GM13976 (cell line): ENCODE results near the gene IL1F10.

Experiments used
- DNase-seq: peaks from one replicate; pipeline ENCODE4 v3.0.0; 2012; ENCODE audit warnings: low spot score
- in situ Hi-C: fragments of 300-500 bp; cut with MboI; formaldehyde crosslinking; loops from one replicate; pipeline ENCODE4 v1.12.0; 2022; ENCODE audit warnings: low sequenced_read_pairs, mixed read lengths, inconsistent platforms; ENCODE audit not compliant: unreplicated experiment
- TF ChIP-seq, protein P1 (sequence below): IDR thresholded peaks from 2 replicates; pipeline ENCODE4 v1.5.1; 2012; ENCODE audit warnings: borderline replicate concordance, mild to moderate bottlenecking; ENCODE audit not compliant: insufficient read depth; ENCODE audit errors: extremely low read depth, missing control alignments, control extremely low read depth

IL1F10 gene

DNA sequence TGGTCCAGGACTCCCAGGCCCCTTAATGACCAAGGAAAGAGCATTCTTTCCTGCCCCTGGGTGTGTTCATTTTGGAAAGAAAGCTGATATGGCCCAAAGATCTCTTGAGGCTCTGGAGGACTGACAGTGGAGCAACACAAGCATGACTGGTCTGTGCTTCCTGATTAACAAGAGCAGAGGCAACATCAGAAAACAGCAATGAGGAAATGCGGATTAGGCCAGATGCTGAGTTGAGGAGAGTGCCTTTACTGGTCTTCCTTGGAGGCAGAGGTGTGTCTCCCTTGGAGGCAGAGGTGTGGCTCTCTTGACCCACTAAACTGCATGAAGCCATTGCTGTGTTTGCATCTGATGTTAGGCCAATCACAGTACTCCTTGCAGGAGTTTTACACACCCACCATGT is 35.0 kb upstream of the IL1F10 start:
- TF ChIP-seq, protein P1, sequence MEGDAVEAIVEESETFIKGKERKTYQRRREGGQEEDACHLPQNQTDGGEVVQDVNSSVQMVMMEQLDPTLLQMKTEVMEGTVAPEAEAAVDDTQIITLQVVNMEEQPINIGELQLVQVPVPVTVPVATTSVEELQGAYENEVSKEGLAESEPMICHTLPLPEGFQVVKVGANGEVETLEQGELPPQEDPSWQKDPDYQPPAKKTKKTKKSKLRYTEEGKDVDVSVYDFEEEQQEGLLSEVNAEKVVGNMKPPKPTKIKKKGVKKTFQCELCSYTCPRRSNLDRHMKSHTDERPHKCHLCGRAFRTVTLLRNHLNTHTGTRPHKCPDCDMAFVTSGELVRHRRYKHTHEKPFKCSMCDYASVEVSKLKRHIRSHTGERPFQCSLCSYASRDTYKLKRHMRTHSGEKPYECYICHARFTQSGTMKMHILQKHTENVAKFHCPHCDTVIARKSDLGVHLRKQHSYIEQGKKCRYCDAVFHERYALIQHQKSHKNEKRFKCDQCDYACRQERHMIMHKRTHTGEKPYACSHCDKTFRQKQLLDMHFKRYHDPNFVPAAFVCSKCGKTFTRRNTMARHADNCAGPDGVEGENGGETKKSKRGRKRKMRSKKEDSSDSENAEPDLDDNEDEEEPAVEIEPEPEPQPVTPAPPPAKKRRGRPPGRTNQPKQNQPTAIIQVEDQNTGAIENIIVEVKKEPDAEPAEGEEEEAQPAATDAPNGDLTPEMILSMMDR, result no peak
- in situ Hi-C loops, result no loop called here
- no peak for DNase-seq

DNA sequence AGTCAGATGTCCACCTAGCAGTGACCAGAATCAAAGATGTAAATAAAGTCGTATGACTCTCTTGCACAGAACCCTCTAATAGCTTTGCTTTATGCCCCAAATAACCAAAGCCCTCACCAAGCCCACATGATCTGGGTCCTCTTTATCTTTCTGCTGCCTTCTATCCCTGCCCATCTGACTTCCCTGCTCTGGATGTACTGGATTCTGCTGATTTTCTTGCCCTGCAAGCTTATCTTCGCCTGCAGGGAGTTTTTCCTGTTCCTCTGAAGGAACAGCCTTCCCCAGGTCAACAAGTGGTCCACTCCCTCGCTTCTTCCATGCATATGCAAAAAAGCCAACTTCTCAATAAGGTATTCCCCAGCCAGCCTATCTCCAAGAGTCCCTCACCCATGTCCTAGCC is 33.8 kb upstream of the IL1F10 start:
- TF ChIP-seq, protein P1, result no peak
- DNase-seq, result no peak
- in situ Hi-C loops, result no loop called here

DNA sequence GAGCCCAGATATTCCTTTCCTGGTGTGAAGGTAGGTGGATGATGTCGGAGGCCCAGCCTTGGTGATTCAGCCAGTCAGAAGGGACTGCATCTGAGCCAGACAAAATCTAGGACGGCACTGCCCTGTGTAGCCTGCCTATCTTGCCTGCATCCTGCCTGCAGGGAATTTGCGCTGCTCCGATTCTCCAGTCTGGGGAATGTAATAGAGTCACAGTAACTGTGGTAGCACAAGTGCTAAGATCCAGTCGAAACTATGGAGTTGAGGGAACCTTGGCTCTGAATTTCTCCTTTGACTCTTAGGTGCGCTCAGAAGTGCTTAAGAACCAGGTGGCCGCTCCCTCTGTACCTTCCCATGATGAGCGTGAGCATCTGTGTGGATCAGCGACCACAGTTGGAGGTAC is 31.0 kb upstream of the IL1F10 start:
- DNase-seq, result no peak
- TF ChIP-seq, protein P1, result no peak
- in situ Hi-C loops, result no loop called here

DNA sequence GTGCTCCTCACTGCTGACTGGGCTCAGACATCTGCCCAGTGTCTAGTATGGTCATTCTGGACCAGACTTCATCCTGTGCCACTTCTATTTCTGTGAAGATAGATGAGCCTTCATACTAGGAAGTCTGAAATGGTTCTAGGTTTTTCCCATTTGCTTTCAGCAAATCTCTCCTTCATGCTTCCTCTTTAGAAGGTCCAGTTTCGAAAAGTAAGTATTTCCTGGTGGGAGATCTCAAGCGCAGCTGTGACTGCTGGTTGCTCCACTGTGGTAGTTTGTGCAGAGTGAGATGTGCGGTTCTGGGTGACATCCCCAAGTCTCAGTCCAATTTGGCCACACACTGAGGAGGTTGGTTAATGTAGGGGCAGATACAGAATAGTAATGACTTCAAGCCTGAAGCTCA is 29.5 kb upstream of the IL1F10 start:
- no peak for DNase-seq
- in situ Hi-C loops, result no loop called here
- TF ChIP-seq, protein P1, result no peak

DNA sequence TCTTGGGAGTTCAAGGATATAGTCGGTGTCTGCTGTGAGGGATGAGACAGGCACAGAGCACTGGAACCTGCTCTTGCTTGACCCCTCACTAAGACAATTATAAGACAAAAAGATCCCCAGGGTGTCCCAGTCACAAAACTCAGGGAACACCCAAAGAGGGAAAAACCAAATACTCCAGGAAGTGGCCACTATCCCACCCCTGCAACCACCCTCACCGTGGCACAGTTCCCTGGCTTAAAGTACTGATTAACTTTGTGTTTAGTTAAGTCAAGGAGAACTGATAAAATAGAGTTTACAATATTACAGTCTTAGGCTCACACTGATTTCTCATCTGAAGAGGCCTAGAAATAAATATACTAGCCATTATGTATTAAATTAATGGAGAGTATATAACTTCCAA is 28.6 kb upstream of the IL1F10 start:
- TF ChIP-seq, protein P1, result no peak
- no peak for DNase-seq
- in situ Hi-C loops, result no loop called here

DNA sequence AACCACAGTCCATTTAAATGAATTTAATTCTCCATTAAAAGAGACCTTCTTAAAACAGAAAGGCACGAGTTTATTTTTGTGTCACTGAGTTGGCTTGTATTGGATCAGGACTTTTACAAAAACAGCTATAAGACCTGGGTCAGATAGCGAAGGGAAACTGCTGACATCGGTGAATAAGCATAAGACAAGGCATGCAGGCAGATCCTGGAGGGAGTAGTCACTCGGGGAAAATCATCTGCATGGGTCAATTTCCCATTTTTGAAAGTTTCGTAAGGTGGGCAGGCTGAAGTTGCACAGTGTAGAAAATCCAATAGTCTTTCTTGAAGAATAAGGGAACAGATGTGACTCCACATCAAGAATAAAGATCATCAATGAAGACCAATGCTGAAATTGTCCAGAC is 28.1 kb upstream of the IL1F10 start:
- in situ Hi-C loops, result no loop called here
- TF ChIP-seq, protein P1, result no peak
- DNase-seq, result no peak

DNA sequence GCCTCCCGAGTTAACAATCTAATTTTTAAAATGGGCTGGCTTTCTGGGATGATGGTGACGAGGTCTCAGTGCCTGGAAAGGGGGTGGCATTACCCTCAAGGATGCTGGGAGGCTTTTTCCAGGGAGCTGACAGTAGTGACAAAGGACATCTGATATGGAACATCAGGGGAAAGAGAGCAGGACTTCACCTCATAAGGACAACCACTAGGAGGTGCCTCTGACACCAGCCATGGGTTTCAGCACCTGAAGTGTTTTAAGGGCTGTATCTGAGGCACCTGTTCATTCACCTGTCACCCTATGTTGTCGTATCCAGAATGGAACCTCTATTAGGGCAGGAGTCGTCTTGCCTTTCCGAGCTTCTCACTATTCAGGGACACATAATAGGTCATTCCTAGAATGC is 25.9 kb upstream of the IL1F10 start:
- DNase-seq, result no peak
- TF ChIP-seq, protein P1, result no peak
- in situ Hi-C loops, result no loop called here
